ENCODE results near the gene LPP. TPM values are rescaled to one million over a fixed set of nuclear protein-coding genes. Genes with fewer than 3 reads are reported as not detected.

The LPP gene
- total RNA-seq, 1 donor from 2014 or later = 560 TPM

- no peak for DNase-seq (ENCODE audit: low spot score)
Observed at GRCh38 chr3:188707381-188708288, 553.7 kb downstream of the LPP start.

- no peak for DNase-seq (ENCODE audit: low spot score)
Observed at GRCh38 chr3:188711881-188712247, 557.9 kb downstream of the LPP start.

- no peak for DNase-seq (ENCODE audit: low spot score)
Observed at GRCh38 chr3:188712248-188712924, 558.4 kb downstream of the LPP start.

- DNase-seq (ENCODE audit: low spot score) = no peak
Observed at GRCh38 chr3:188712991-188713390, 559.0 kb downstream of the LPP start.

GRCh38 chr3:188719545-188719944, 565.6 kb downstream of the LPP start:
- no peak for DNase-seq (ENCODE audit: low spot score)

- DNase-seq (ENCODE audit: low spot score) = no peak
Observed at GRCh38 chr3:188720215-188720614, 566.3 kb downstream of the LPP start.

GRCh38 chr3:188720636-188721035, 566.7 kb downstream of the LPP start:
- no peak for DNase-seq (ENCODE audit: low spot score)

GRCh38 chr3:188721312-188721711, 567.4 kb downstream of the LPP start:
- DNase-seq (ENCODE audit: low spot score) = no peak

- no peak for DNase-seq (ENCODE audit: low spot score)
Observed at GRCh38 chr3:188721990-188722389, 568.0 kb downstream of the LPP start.

GRCh38 chr3:188722963-188723362, 569.0 kb downstream of the LPP start:
- DNase-seq (ENCODE audit: low spot score) = no peak

GRCh38 chr3:188727052-188727451, 573.1 kb downstream of the LPP start:
- DNase-seq (ENCODE audit: low spot score) = no peak

GRCh38 chr3:188728371-188728896, 574.5 kb downstream of the LPP start:
- DNase-seq (ENCODE audit: low spot score) = no peak

GRCh38 chr3:188729422-188729821, 575.5 kb downstream of the LPP start:
- DNase-seq (ENCODE audit: low spot score) = no peak

GRCh38 chr3:188734395-188734794, 580.4 kb downstream of the LPP start:
- DNase-seq (ENCODE audit: low spot score) = no peak

GRCh38 chr3:188739511-188739910, 585.6 kb downstream of the LPP start:
- no peak for DNase-seq (ENCODE audit: low spot score)

- DNase-seq (ENCODE audit: low spot score) = no peak
Observed at GRCh38 chr3:188740010-188740409, 586.1 kb downstream of the LPP start.

GRCh38 chr3:188742755-188743550, 589.0 kb downstream of the LPP start:
- no peak for DNase-seq (ENCODE audit: low spot score)

GRCh38 chr3:188744166-188744565, 590.2 kb downstream of the LPP start:
- DNase-seq (ENCODE audit: low spot score) = no peak

- DNase-seq (ENCODE audit: low spot score) = no peak
Observed at GRCh38 chr3:188745031-188745430, 591.1 kb downstream of the LPP start.

- DNase-seq (ENCODE audit: low spot score) = no peak
Observed at GRCh38 chr3:188746291-188746783, 592.4 kb downstream of the LPP start.

- DNase-seq (ENCODE audit: low spot score) = no peak
Observed at GRCh38 chr3:188747489-188747888, 593.5 kb downstream of the LPP start.

Data from ureter (tissue), 1 donor.